HepG2 (cell line): ENCODE data around the gene PRSS48. TPM values are rescaled to one million over a fixed set of nuclear protein-coding genes. Genes with fewer than 3 reads are reported as not detected.

Source experiments
- CBX1 ChIP-seq: IDR thresholded peaks from one replicate; pipeline ENCODE4 v1.6.1; 2016; ENCODE audit warnings: antibody characterized with exemption, low read depth
- CHD4 ChIP-seq: fragments of 200-600 bp; sonication (generic); IDR thresholded peaks from 2 replicates; pipeline ENCODE4 v1.7.0; 2017; ENCODE audit warnings: mild to moderate bottlenecking, low read length, borderline replicate concordance
- FOXO1 ChIP-seq: sonication (generic); formaldehyde crosslinking; IDR thresholded peaks from 2 replicates; pipeline ENCODE4 v1.4.0; 2020; ENCODE audit warnings: missing genetic modification reagents
- HMG20A ChIP-seq: IDR thresholded peaks from 2 replicates; pipeline ENCODE4 v1.6.1; 2016; ENCODE audit warnings: borderline replicate concordance
- JUND ChIP-seq: sonication (generic); formaldehyde crosslinking; IDR thresholded peaks from 2 replicates; pipeline ENCODE4 v1.8.0; 2022; ENCODE audit warnings: mild to moderate bottlenecking, missing genetic modification reagents
- RARA ChIP-seq: IDR thresholded peaks from 2 replicates; pipeline ENCODE4 v1.6.1; 2016; ENCODE audit warnings: missing genetic modification reagents, missing compliant biosample characterization
- SNAPC2 ChIP-seq: sonication (generic); formaldehyde crosslinking; IDR thresholded peaks from 2 replicates; pipeline ENCODE4 v1.8.1; 2022; ENCODE audit warnings: mild to moderate bottlenecking, missing genetic modification reagents
- SOX6 ChIP-seq, 2 experiments: fragments of 450-650 bp in 1 of 2; sonication (generic) in 1 of 2; formaldehyde crosslinking in 1 of 2; IDR thresholded peaks; 2 replicates each; pipeline versions ENCODE4 v1.4.0 to v1.6.1; 2017 to 2020; ENCODE audit warnings: antibody characterized with exemption in 1 of 2, mild to moderate bottlenecking in 1 of 2, missing genetic modification reagents in 1 of 2
- ZBTB7B ChIP-seq: sonication (generic); formaldehyde crosslinking; IDR thresholded peaks from 2 replicates; pipeline ENCODE4 v1.4.0; 2020; ENCODE audit warnings: missing genetic modification reagents
- ZNF264 ChIP-seq: sonication (generic); formaldehyde crosslinking; IDR thresholded peaks from 2 replicates; pipeline ENCODE4 v1.4.0; 2020; ENCODE audit warnings: missing genetic modification reagents
- ZNF329 ChIP-seq: sonication (generic); formaldehyde crosslinking; IDR thresholded peaks from 2 replicates; pipeline ENCODE4 v1.9.0; 2021; ENCODE audit warnings: low read depth, mild to moderate bottlenecking, missing genetic modification reagents
- ZNF629 ChIP-seq: sonication (generic); formaldehyde crosslinking; conservative IDR thresholded peaks from 2 replicates; pipeline ENCODE4 v1.5.0; 2020; ENCODE audit warnings: missing genetic modification reagents
- ZNF710 ChIP-seq: sonication (generic); formaldehyde crosslinking; IDR thresholded peaks from 2 replicates; pipeline ENCODE4 v1.5.0; 2020; ENCODE audit warnings: mild to moderate bottlenecking, missing genetic modification reagents, borderline replicate concordance
- ZNF772 ChIP-seq: sonication (generic); formaldehyde crosslinking; IDR thresholded peaks from 2 replicates; pipeline ENCODE4 v1.5.0; 2020; ENCODE audit warnings: mild to moderate bottlenecking, missing genetic modification reagents
- polyA plus RNA-seq, 8 experiments: library from polyadenylated mRNA; depleted of rRNA in 3 of 8; stranded (reverse) in 7 of 8; unstranded in 1 of 8; fragments of >200 nt; fragmentation: Illumina TruSeq in 4 of 8; extraction: Trizol in 4 of 8; gene quantifications; 2 replicates each; pipeline versions ENCODE4 v1.2.1 to v1.2.3, GENCODE V29; 2011 to 2016; ENCODE audit warnings: low read depth in 4 of 8, missing spikeins in 1 of 8, mixed read lengths in 1 of 8; ENCODE audit not compliant: insufficient read depth in 1 of 8
- total RNA-seq, 5 experiments: library from RNA; depleted of rRNA; stranded (reverse); fragments of >200 nt; fragmentation: Illumina TruSeq; extraction: Trizol; gene quantifications; 2 replicates each; pipeline ENCODE4 v1.2.3, GENCODE V29; 2016; ENCODE audit warnings: low read depth in 1 of 5
- TF ChIP-seq, protein P1 (sequence below): sonication (generic); formaldehyde crosslinking; IDR thresholded peaks from 2 replicates; pipeline ENCODE4 v1.4.0; 2020; ENCODE audit warnings: missing genetic modification reagents, borderline replicate concordance
- TF ChIP-seq, protein P2 (sequence below): sonication (generic); formaldehyde crosslinking; IDR thresholded peaks from 2 replicates; pipeline ENCODE4 v1.4.0; 2020; ENCODE audit warnings: missing genetic modification reagents

PRSS48 gene
- total and polyA plus RNA-seq, 2 of the 13 experiments (the other 11 are each of a cell fraction or from before 2014, with no cell fraction given): not detected

GRCh38 chr4:151251603-151252304, 25.2 kb upstream of the PRSS48 start (continued):
- TF ChIP-seq RARA (CRISPR knock-in tag) (peak; percentile 69), ZNF710 (CRISPR knock-in tag) (peak; percentile 68; the same call in 1 of the 2 replicates), CHD4 (peak; percentile 41; the same call in 1 of the 2 replicates), SOX6 (IDR thresholded peaks at IDR 0.05) (no peak), SOX6 (CRISPR knock-in tag; IDR thresholded peaks at IDR 0.05) (peak; percentile 97), ZNF629 (peak; percentile 73), ZBTB7B (0 out of 2 replicates have a peak, but pooled peaks have one; percentile 30), ZNF264 (CRISPR knock-in tag) (peak; percentile 59; the same call in 1 of the 2 replicates), FOXO1 (peak; percentile 85; the same call in 1 of the 2 replicates), ZNF329 (CRISPR knock-in tag) (no peak), HMG20A (CRISPR knock-in tag) (peak; percentile 69; the same call in 1 of the 2 replicates), CBX1 (peak; percentile 39), ZNF772 (CRISPR knock-in tag) (peak; percentile 73; the same call in 1 of the 2 replicates), SNAPC2 (CRISPR knock-in tag) (no peak), JUND (CRISPR knock-in tag) (peak; percentile 55)
- TF ChIP-seq, protein P1, sequence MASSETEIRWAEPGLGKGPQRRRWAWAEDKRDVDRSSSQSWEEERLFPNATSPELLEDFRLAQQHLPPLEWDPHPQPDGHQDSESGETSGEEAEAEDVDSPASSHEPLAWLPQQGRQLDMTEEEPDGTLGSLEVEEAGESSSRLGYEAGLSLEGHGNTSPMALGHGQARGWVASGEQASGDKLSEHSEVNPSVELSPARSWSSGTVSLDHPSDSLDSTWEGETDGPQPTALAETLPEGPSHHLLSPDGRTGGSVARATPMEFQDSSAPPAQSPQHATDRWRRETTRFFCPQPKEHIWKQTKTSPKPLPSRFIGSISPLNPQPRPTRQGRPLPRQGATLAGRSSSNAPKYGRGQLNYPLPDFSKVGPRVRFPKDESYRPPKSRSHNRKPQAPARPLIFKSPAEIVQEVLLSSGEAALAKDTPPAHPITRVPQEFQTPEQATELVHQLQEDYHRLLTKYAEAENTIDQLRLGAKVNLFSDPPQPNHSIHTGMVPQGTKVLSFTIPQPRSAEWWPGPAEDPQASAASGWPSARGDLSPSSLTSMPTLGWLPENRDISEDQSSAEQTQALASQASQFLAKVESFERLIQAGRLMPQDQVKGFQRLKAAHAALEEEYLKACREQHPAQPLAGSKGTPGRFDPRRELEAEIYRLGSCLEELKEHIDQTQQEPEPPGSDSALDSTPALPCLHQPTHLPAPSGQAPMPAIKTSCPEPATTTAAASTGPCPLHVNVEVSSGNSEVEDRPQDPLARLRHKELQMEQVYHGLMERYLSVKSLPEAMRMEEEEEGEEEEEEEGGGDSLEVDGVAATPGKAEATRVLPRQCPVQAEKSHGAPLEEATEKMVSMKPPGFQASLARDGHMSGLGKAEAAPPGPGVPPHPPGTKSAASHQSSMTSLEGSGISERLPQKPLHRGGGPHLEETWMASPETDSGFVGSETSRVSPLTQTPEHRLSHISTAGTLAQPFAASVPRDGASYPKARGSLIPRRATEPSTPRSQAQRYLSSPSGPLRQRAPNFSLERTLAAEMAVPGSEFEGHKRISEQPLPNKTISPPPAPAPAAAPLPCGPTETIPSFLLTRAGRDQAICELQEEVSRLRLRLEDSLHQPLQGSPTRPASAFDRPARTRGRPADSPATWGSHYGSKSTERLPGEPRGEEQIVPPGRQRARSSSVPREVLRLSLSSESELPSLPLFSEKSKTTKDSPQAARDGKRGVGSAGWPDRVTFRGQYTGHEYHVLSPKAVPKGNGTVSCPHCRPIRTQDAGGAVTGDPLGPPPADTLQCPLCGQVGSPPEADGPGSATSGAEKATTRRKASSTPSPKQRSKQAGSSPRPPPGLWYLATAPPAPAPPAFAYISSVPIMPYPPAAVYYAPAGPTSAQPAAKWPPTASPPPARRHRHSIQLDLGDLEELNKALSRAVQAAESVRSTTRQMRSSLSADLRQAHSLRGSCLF: no peak
- TF ChIP-seq, protein P2, sequence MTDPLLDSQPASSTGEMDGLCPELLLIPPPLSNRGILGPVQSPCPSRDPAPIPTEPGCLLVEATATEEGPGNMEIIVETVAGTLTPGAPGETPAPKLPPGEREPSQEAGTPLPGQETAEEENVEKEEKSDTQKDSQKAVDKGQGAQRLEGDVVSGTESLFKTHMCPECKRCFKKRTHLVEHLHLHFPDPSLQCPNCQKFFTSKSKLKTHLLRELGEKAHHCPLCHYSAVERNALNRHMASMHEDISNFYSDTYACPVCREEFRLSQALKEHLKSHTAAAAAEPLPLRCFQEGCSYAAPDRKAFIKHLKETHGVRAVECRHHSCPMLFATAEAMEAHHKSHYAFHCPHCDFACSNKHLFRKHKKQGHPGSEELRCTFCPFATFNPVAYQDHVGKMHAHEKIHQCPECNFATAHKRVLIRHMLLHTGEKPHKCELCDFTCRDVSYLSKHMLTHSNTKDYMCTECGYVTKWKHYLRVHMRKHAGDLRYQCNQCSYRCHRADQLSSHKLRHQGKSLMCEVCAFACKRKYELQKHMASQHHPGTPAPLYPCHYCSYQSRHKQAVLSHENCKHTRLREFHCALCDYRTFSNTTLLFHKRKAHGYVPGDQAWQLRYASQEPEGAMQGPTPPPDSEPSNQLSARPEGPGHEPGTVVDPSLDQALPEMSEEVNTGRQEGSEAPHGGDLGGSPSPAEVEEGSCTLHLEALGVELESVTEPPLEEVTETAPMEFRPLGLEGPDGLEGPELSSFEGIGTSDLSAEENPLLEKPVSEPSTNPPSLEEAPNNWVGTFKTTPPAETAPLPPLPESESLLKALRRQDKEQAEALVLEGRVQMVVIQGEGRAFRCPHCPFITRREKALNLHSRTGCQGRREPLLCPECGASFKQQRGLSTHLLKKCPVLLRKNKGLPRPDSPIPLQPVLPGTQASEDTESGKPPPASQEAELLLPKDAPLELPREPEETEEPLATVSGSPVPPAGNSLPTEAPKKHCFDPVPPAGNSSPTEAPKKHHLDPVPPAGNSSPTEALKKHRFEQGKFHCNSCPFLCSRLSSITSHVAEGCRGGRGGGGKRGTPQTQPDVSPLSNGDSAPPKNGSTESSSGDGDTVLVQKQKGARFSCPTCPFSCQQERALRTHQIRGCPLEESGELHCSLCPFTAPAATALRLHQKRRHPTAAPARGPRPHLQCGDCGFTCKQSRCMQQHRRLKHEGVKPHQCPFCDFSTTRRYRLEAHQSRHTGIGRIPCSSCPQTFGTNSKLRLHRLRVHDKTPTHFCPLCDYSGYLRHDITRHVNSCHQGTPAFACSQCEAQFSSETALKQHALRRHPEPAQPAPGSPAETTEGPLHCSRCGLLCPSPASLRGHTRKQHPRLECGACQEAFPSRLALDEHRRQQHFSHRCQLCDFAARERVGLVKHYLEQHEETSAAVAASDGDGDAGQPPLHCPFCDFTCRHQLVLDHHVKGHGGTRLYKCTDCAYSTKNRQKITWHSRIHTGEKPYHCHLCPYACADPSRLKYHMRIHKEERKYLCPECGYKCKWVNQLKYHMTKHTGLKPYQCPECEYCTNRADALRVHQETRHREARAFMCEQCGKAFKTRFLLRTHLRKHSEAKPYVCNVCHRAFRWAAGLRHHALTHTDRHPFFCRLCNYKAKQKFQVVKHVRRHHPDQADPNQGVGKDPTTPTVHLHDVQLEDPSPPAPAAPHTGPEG (CRISPR knock-in tag): no peak; the same call in 1 of the 2 replicates
